GM10248 (cell line): ENCODE data around the gene CTIF.

Experiments used
- CTCF ChIA-PET: fragments of 300-600 bp; sonication (Branson Sonifier 250); formaldehyde crosslinking; extraction: SDS; loops from one replicate; lab custom pipeline; 2021; ENCODE audit warnings: antibody characterized with exemption; lab: Yijun Ruan, JAX
- POLR2A ChIA-PET: fragments of 350-650 bp; sonication (Branson Sonifier 250); formaldehyde crosslinking; extraction: SDS; loops from one replicate; lab custom pipeline; 2020; ENCODE audit warnings: antibody characterized with exemption; lab: Yijun Ruan, JAX
- DNase-seq: peaks from one replicate; pipeline ENCODE4 v3.0.0; 2012; ENCODE audit errors: extremely low spot score
- TF ChIP-seq, protein P1 (sequence below): IDR thresholded peaks from 2 replicates; pipeline ENCODE4 v1.5.1; 2012; ENCODE audit warnings: mild to moderate bottlenecking, low read depth; ENCODE audit errors: extremely low read depth, missing control alignments, control extremely low read depth

Gene CTIF

GRCh38 chr18:48728204-48728833 is 189.5 kb downstream of the CTIF start:
- ChIA-PET POLR2A (no interaction called here), CTCF (no interaction called here)
- DNase-seq: no peak
- TF ChIP-seq, protein P1, sequence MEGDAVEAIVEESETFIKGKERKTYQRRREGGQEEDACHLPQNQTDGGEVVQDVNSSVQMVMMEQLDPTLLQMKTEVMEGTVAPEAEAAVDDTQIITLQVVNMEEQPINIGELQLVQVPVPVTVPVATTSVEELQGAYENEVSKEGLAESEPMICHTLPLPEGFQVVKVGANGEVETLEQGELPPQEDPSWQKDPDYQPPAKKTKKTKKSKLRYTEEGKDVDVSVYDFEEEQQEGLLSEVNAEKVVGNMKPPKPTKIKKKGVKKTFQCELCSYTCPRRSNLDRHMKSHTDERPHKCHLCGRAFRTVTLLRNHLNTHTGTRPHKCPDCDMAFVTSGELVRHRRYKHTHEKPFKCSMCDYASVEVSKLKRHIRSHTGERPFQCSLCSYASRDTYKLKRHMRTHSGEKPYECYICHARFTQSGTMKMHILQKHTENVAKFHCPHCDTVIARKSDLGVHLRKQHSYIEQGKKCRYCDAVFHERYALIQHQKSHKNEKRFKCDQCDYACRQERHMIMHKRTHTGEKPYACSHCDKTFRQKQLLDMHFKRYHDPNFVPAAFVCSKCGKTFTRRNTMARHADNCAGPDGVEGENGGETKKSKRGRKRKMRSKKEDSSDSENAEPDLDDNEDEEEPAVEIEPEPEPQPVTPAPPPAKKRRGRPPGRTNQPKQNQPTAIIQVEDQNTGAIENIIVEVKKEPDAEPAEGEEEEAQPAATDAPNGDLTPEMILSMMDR: no peak

DNA sequence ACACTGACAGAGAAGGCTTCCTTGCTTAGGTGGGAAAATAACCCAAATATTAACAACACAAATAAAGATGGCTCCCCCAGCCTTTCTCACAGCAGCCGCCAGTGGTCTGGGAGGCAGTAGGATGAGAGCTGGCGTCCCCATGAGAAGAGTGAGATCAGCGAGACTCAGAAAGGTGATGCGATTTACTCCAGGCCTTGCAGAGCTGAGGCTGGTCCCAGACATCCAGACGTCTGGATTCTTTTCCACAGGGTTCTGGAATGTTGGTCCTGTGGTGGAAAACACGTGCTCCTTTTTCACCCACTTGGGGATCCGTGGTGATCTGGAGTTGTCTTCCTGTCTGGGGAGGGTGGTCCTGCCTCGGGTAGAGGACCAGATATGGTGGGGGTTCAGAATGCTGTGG is 190.6 kb downstream of the CTIF start:
- no peak for DNase-seq
- ChIA-PET POLR2A (no interaction called here), CTCF (no interaction called here)
- TF ChIP-seq, protein P1: no peak

DNA sequence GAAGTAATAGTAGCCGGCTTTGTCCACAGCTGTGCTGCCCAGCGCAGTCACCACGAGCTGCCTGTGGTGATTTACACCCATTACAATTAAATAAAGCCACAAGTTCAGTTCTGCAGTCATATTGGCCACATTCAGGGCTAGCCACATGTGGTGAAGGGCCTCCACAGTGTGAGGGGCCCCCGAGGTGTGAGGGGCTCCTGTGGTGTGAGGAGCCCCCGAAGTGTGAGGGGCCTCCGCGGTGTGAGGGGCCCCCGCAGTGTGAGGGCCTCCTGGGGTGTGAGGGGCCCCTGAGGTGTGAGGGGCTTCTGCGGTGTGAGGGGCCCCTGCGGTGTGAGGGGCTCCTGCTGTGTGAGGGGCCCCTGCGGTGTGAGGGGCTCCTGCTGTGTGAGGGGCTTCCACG is 191.2 kb downstream of the CTIF start:
- TF ChIP-seq, protein P1: no peak
- CTCF ChIA-PET: no interaction called here
- POLR2A ChIA-PET: no interaction called here
- DNase-seq: no peak

- TF ChIP-seq, protein P1: no peak
- CTCF ChIA-PET: interaction anchor here (1.0 to 2.2 kb wide), 5 partner anchors 10 to 43 kb away, joined by 3 to 5 read pairs (median 5); no protein-coding TSS in a partner anchor
- DNase-seq: peak; percentile 73
- POLR2A ChIA-PET: no interaction called here
Observed at GRCh38 chr18:48732767-48733424, 194.1 kb downstream of the CTIF start.

GRCh38 chr18:48733643-48734253 is 194.9 kb downstream of the CTIF start:
- TF ChIP-seq, protein P1: no peak
- ChIA-PET CTCF (interaction anchor here (1.2 to 1.6 kb wide), 2 partner anchors 16 to 42 kb away, joined by 4 to 5 read pairs; no protein-coding TSS in a partner anchor), POLR2A (no interaction called here)
- no peak for DNase-seq

- no peak for DNase-seq
- POLR2A ChIA-PET: no interaction called here
- CTCF ChIA-PET: no interaction called here
- TF ChIP-seq, protein P1: no peak
Observed at GRCh38 chr18:48734460-48734859, 195.6 kb downstream of the CTIF start.
